GM10266 (cell line): ENCODE data around the gene PTPRN2.

ENCODE experiments used
- DNase-seq: peaks from one replicate; pipeline ENCODE4 v3.0.0; 2012; ENCODE audit errors: extremely low spot score
- CTCF ChIP-seq: IDR thresholded peaks from 2 replicates; pipeline ENCODE4 v1.5.1; 2012; ENCODE audit warnings: mild to moderate bottlenecking, low read depth; ENCODE audit not compliant: control insufficient read depth, insufficient read depth; ENCODE audit errors: missing control alignments

Gene PTPRN2

GRCh38 chr7:157653827-157654207, 933.8 kb downstream of the PTPRN2 start:
- no peak for DNase-seq
- TF ChIP-seq CTCF, result no peak

- no peak for DNase-seq
- no peak for TF ChIP-seq CTCF
Measured at GRCh38 chr7:157652954-157653826, 934.4 kb downstream of the PTPRN2 start.

- no peak for DNase-seq
- no peak for TF ChIP-seq CTCF
Measured at GRCh38 chr7:157652161-157652953, 935.3 kb downstream of the PTPRN2 start.

GRCh38 chr7:157651366-157652160, 936.1 kb downstream of the PTPRN2 start:
- no peak for DNase-seq
- TF ChIP-seq CTCF, result no peak

GRCh38 chr7:157650801-157651200, 936.8 kb downstream of the PTPRN2 start:
- DNase-seq, result no peak
- no peak for TF ChIP-seq CTCF

- DNase-seq, result no peak
- no peak for TF ChIP-seq CTCF
Measured at GRCh38 chr7:157650131-157650631, 937.4 kb downstream of the PTPRN2 start.
